Naive thymus-derived CD8-positive, alpha-beta T cell (primary cell): ENCODE results near the gene SMAD3. TPM values are rescaled to one million over a fixed set of nuclear protein-coding genes. Genes with fewer than 3 reads are reported as not detected.

Experiments used
- ATAC-seq, 2 donors: fragments of 150-1000 bp; cut with Tn5 transposase in 1 of 2; sonication (Bioruptor Pico), chemical (Tn5 transposase) in 1 of 2; 1 replicate in 1 of 2; 2 replicates in 1 of 2; pipeline ENCODE4 v1.10.0; 2021; ENCODE audit warnings: mild to moderate bottlenecking in 2 of 2, moderate library complexity in 2 of 2
- POLR2A ChIA-PET: fragments of 350-600 bp; sonication (Branson Sonifier 250); formaldehyde crosslinking; loops from one replicate; lab custom pipeline; 2021; ENCODE audit warnings: antibody characterized with exemption; lab: Charles Lee
- DNase-seq, 10 donors: peaks; one replicate each; pipeline versions ENCODE4 v3.0.0 to v3.0.0-alpha.2; 2020 to 2022
- H3K27ac Mint-ChIP-seq, 10 donors: one replicate each; pipeline ENCODE4 v1.8.0; 2020 to 2022; ENCODE audit warnings: mild to moderate bottlenecking in 10 of 10, mixed read lengths in 10 of 10, moderate library complexity in 4 of 10, inconsistent platforms in 1 of 10
- H3K27me3 Mint-ChIP-seq, 5 donors: one replicate each; pipeline ENCODE4 v1.8.0; 2021 to 2022; ENCODE audit warnings: mixed read lengths in 5 of 5
- H3K36me3 Mint-ChIP-seq, 3 donors: one replicate each; pipeline ENCODE4 v1.8.0; 2020 to 2022; ENCODE audit warnings: mixed read lengths in 3 of 3, mild to moderate bottlenecking in 2 of 3, inconsistent platforms in 1 of 3
- H3K4me1 Mint-ChIP-seq, 4 donors: one replicate each; pipeline ENCODE4 v1.8.0; 2021 to 2022; ENCODE audit warnings: mixed read lengths in 4 of 4
- H3K4me3 Mint-ChIP-seq, 10 donors: one replicate each; pipeline ENCODE4 v1.8.0; 2020 to 2022; ENCODE audit warnings: mild to moderate bottlenecking in 10 of 10, mixed read lengths in 10 of 10, moderate library complexity in 6 of 10, inconsistent platforms in 1 of 10
- H3K9me3 Mint-ChIP-seq, 9 donors: one replicate each; pipeline ENCODE4 v1.8.0; 2020 to 2022; ENCODE audit warnings: mixed read lengths in 9 of 9, mild to moderate bottlenecking in 3 of 9, inconsistent platforms in 1 of 9, moderate library complexity in 1 of 9
- polyA plus RNA-seq, 3 donors: library from polyadenylated mRNA; unstranded; fragments of 300-500 nt; fragmentation: Illumina TruSeq; gene quantifications; one replicate each; pipeline ENCODE4 v1.2.3, GENCODE V29; 2021
- total RNA-seq, 8 experiments: library from RNA in 2 of 8; stranded (reverse) in 2 of 8; gene quantifications; one replicate each; pipeline ENCODE4 v1.2.3 and lab custom pipeline; 2021 to 2026

The SMAD3 gene
- total and polyA plus RNA-seq, 5 experiments from 2014 or later: 0.57 to 55.4 (median 4.2) TPM

GRCh38 chr15:67174864-67175573 lies 109.6 kb downstream of the SMAD3 start:
- H3K4me3 Mint-ChIP-seq: no peak overlapping the region
- POLR2A ChIA-PET: no interaction called here

GRCh38 chr15:67175643-67176071 lies 110.3 kb downstream of the SMAD3 start:
- H3K4me1 Mint-ChIP-seq: peaks cover 16 to 35% (median 20%) of the 10 kb centered on the region in 4 donors
- no peaks in the 10 kb centered on the region for H3K9me3 Mint-ChIP-seq
- H3K27ac Mint-ChIP-seq: peak overlapping the region in 4 of 10 donors; percentile 31 to 61 (median 40)
- H3K27me3 Mint-ChIP-seq: no peaks in the 10 kb centered on the region
- H3K4me3 Mint-ChIP-seq: no peak overlapping the region
- H3K36me3 Mint-ChIP-seq: peaks cover 0 to 25% (median 3%) of the 10 kb centered on the region in 3 donors
- POLR2A ChIA-PET: no interaction called here
- ATAC-seq: peak; percentile 23 to 32
- peak in 1 of 10 donors; percentile 6 for DNase-seq

More at GRCh38 chr15:67174864-67175573, 109.6 kb downstream of the SMAD3 start:
- Mint-ChIP-seq H3K27ac (peak overlapping the region in 4 of 10 donors; percentile 32 to 61 (median 54)), H3K9me3 (no peaks in the 10 kb centered on the region), H3K27me3 (no peaks in the 10 kb centered on the region), H3K4me1 (peaks cover 16 to 35% (median 20%) of the 10 kb centered on the region in 4 donors), H3K36me3 (peaks cover 0 to 30% (median 3%) of the 10 kb centered on the region in 3 donors)
- no peak for DNase-seq
- ATAC-seq: no peak

GRCh38 chr15:67176195-67176971 lies 111.0 kb downstream of the SMAD3 start:
- H3K4me3 Mint-ChIP-seq: no peak overlapping the region
- peaks cover 16 to 35% (median 20%) of the 10 kb centered on the region in 4 donors for H3K4me1 Mint-ChIP-seq
- no peak for ATAC-seq
- no peak for DNase-seq
- no peaks in the 10 kb centered on the region for H3K27me3 Mint-ChIP-seq
- POLR2A ChIA-PET: no interaction called here
- no peaks in the 10 kb centered on the region for H3K9me3 Mint-ChIP-seq
- peak overlapping the region in 4 of 10 donors; percentile 31 to 74 (median 39) for H3K27ac Mint-ChIP-seq
- peaks cover 0 to 21% (median 3%) of the 10 kb centered on the region in 3 donors for H3K36me3 Mint-ChIP-seq

- H3K36me3 Mint-ChIP-seq: peaks cover 0 to 27% (median 3%) of the 10 kb centered on the region in 3 donors
- POLR2A ChIA-PET: no interaction called here
- H3K9me3 Mint-ChIP-seq: no peaks in the 10 kb centered on the region
- peaks cover 13 to 33% (median 19%) of the 10 kb centered on the region in 4 donors for H3K4me1 Mint-ChIP-seq
- ATAC-seq (no peak), DNase-seq (no peak)
- H3K27ac Mint-ChIP-seq: no peak overlapping the region
- no peaks in the 10 kb centered on the region for H3K27me3 Mint-ChIP-seq
- H3K4me3 Mint-ChIP-seq: no peak overlapping the region
Observed at GRCh38 chr15:67177752-67178151, 112.3 kb downstream of the SMAD3 start.

GRCh38 chr15:67178569-67179210 lies 113.3 kb downstream of the SMAD3 start:
- Mint-ChIP-seq H3K27me3 (no peaks in the 10 kb centered on the region), H3K36me3 (peaks cover 0 to 18% (median 3%) of the 10 kb centered on the region in 3 donors), H3K4me1 (peaks cover 5 to 28% (median 16%) of the 10 kb centered on the region in 4 donors), H3K27ac (peak overlapping the region in 1 of 10 donors; percentile 1), H3K9me3 (no peaks in the 10 kb centered on the region), H3K4me3 (no peak overlapping the region)
- DNase-seq: no peak
- POLR2A ChIA-PET: no interaction called here
- ATAC-seq: no peak

GRCh38 chr15:67179411-67179995 lies 114.1 kb downstream of the SMAD3 start:
- H3K36me3 Mint-ChIP-seq: peaks cover 0 to 15% (median 3%) of the 10 kb centered on the region in 3 donors
- H3K27ac Mint-ChIP-seq: peak overlapping the region in 1 of 10 donors; percentile 74
- no peaks in the 10 kb centered on the region for H3K9me3 Mint-ChIP-seq
- no peak overlapping the region for H3K4me3 Mint-ChIP-seq
- ATAC-seq: no peak
- H3K4me1 Mint-ChIP-seq: peaks cover 4 to 21% (median 15%) of the 10 kb centered on the region in 4 donors
- no peak for DNase-seq
- H3K27me3 Mint-ChIP-seq: no peaks in the 10 kb centered on the region
- POLR2A ChIA-PET: no interaction called here

- Mint-ChIP-seq H3K9me3 (no peaks in the 10 kb centered on the region), H3K36me3 (peaks cover 0 to 15% (median 3%) of the 10 kb centered on the region in 3 donors), H3K27ac (peak overlapping the region in 4 of 10 donors; percentile 24 to 74 (median 53))
Observed at GRCh38 chr15:67180035-67180434, 114.6 kb downstream of the SMAD3 start.

GRCh38 chr15:67180514-67181191 lies 115.3 kb downstream of the SMAD3 start:
- H3K27ac Mint-ChIP-seq: no peak overlapping the region
- peaks cover 5 to 18% (median 6%) of the 10 kb centered on the region in 4 donors for H3K4me1 Mint-ChIP-seq
- H3K27me3 Mint-ChIP-seq: no peaks in the 10 kb centered on the region
- H3K9me3 Mint-ChIP-seq: no peaks in the 10 kb centered on the region
- POLR2A ChIA-PET: no interaction called here
- H3K4me3 Mint-ChIP-seq: no peak overlapping the region
- ATAC-seq: no peak
- DNase-seq: no peak
- peaks cover 0 to 15% (median 3%) of the 10 kb centered on the region in 3 donors for H3K36me3 Mint-ChIP-seq

More at GRCh38 chr15:67180035-67180434, 114.6 kb downstream of the SMAD3 start:
- Mint-ChIP-seq H3K27me3 (no peaks in the 10 kb centered on the region), H3K4me1 (peaks cover 3 to 18% (median 11%) of the 10 kb centered on the region in 4 donors), H3K4me3 (no peak overlapping the region)
- ATAC-seq (no peak), DNase-seq (peak in 1 of 10 donors; percentile 58)
- POLR2A ChIA-PET: no interaction called here

GRCh38 chr15:67181221-67181639 lies 115.8 kb downstream of the SMAD3 start:
- Mint-ChIP-seq H3K9me3 (no peaks in the 10 kb centered on the region), H3K4me3 (no peak overlapping the region), H3K27me3 (no peaks in the 10 kb centered on the region), H3K4me1 (peaks cover 0 to 19% (median 3%) of the 10 kb centered on the region in 4 donors), H3K36me3 (peaks cover 0 to 19% (median 3%) of the 10 kb centered on the region in 3 donors), H3K27ac (no peak overlapping the region)
- POLR2A ChIA-PET: no interaction called here
- ATAC-seq (peak in 1 of 2 donors; percentile 44), DNase-seq (peak in 1 of 10 donors; percentile 6)

GRCh38 chr15:67183443-67184169 lies 118.2 kb downstream of the SMAD3 start:
- Mint-ChIP-seq H3K4me1 (peaks cover 0 to 13% (median 3%) of the 10 kb centered on the region in 4 donors), H3K27ac (peak overlapping the region in 1 of 10 donors; percentile 19), H3K9me3 (no peaks in the 10 kb centered on the region), H3K36me3 (peaks cover 0 to 28% (median 4%) of the 10 kb centered on the region in 3 donors), H3K4me3 (no peak overlapping the region), H3K27me3 (no peaks in the 10 kb centered on the region)
- POLR2A ChIA-PET: no interaction called here
- DNase-seq (no peak), ATAC-seq (no peak)

- no peaks in the 10 kb centered on the region for H3K9me3 Mint-ChIP-seq
- ATAC-seq: no peak
- H3K4me3 Mint-ChIP-seq: no peak overlapping the region
- H3K27ac Mint-ChIP-seq: no peak overlapping the region
- POLR2A ChIA-PET: no interaction called here
- peaks cover 0 to 31% (median 4%) of the 10 kb centered on the region in 3 donors for H3K36me3 Mint-ChIP-seq
- peaks cover 0 to 13% (median 3%) of the 10 kb centered on the region in 4 donors for H3K4me1 Mint-ChIP-seq
- no peak for DNase-seq
- H3K27me3 Mint-ChIP-seq: no peaks in the 10 kb centered on the region
Observed at GRCh38 chr15:67184208-67184925, 119.0 kb downstream of the SMAD3 start.
